ENCODE measurements around the gene TRIM23. TPM values are rescaled to one million over a fixed set of nuclear protein-coding genes. Genes with fewer than 3 reads are reported as not detected.

Gene TRIM23
- polyA plus RNA-seq (2011; rRNA removed) (10.7 and 12.9 TPM in 2 replicates), polyA plus RNA-seq (2017; fragmentation: RNase III; extraction: RNeasy Plus Mini Kit Qiagen cat#74134 plus additional on column Dnase treatment) (8.5 to 11.7 TPM (median 10.3 TPM) in 3 replicates), polyA minus RNA-seq (2011; rRNA and poly(A)+ RNA removed) (14.3 and 19.0 TPM in 2 replicates)
- polyA plus RNA-seq (2012; cell fraction: cytosol; rRNA removed), result 3.0 TPM in 2 replicates
- 1.6 and 3.0 TPM in 2 replicates for polyA plus RNA-seq (2012; cell fraction: nucleus; rRNA removed)

DNA sequence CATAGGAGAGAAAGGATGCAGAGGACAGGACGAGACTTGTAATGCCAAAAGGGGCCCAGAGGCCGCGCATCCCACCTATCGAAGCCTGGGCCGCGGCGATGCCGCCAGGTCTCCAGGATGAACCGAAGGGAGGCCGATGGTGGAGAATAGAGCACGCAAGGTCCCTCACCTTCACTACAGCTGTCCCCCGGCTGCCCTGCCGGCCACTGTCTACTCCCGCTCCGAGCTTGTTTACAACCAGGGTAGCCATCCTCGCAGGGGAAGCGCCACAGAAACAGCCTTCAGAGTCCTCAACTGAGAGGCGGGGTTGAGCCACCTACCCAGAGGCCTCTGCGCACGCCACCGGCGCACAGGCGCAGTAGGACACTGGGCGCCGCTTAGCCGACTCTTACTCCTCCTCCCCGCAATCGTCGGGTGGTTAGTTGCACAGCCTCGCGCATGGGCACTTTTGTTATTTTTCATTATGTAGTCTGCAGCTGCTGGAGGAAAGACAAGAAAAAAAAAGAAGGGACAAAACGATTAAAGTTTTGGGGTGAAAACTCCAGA, at the start of gene TRIM23:
Gene TRIM23, minus strand, starts transcription at position 309 of the 546 bp plus-strand sequence. Its CDS starts 59 bp downstream, at position 250.
- Histone ChIP-seq H3K9me3 (no peaks in the 10 kb centered on the region), H3K4me1 (peaks cover 15% of the 10 kb centered on the region; the same call in 2 of the 3 replicates), H3K27ac (peak within 1 kb of the TSS; percentile 87 to 90), H3K4me3 (peak within 1 kb of the TSS; percentile 72), H3K4me2 (peak within 1 kb of the TSS; percentile 90)
- WGBS (ENCODE audit: missing lambda C conversion rate), result 2% methylated on average over 24 of the region's 32 CpGs
- ATAC-seq (peak; percentile 98 to 99), DNase-seq (ENCODE audit: low read depth in 1 of 2, low spot score in 1 of 2) (peak; percentile 79 to 93), FAIRE-seq (no peak)
- ChIA-PET POLR2A (interaction anchor here (0.9 to 1.0 kb wide), 2 partner anchors 61 to 98 kb away, joined by 4 to 5 read pairs; partner anchors contain the start of genes CENPK, NLN, PPWD1 and SGTB), CTCF (interaction anchor here (0.7 to 1.0 kb wide), 2 partner anchors 18 to 417 kb away, joined by 3 to 4 read pairs; no protein-coding TSS in a partner anchor)
- no peak for TF ChIP-seq RCOR1 (IDR thresholded peaks at IDR 0.05; ENCODE audit: low read depth, low read length)
- no peak for TF ChIP-seq EP300 (IDR thresholded peaks at IDR 0.05)
- no peak for TF ChIP-seq JUNB (IDR thresholded peaks at IDR 0.05)
- TF ChIP-seq, protein P1, sequence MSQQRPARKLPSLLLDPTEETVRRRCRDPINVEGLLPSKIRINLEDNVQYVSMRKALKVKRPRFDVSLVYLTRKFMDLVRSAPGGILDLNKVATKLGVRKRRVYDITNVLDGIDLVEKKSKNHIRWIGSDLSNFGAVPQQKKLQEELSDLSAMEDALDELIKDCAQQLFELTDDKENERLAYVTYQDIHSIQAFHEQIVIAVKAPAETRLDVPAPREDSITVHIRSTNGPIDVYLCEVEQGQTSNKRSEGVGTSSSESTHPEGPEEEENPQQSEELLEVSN (IDR thresholded peaks at IDR 0.05; ENCODE audit: borderline replicate concordance, low read depth), result 0 out of 2 replicates have a peak, but pooled peaks have one; percentile 13
- no peak for TF ChIP-seq NFE2L2 (conservative IDR thresholded peaks at IDR 0.05; ENCODE audit: low read length)
- TF ChIP-seq CBX2 (IDR thresholded peaks at IDR 0.05; ENCODE audit: borderline replicate concordance, low read depth), result no peak
- TF ChIP-seq MAX (IDR thresholded peaks at IDR 0.05), result peak; percentile 24; the same call in 1 of the 2 replicates
- TF ChIP-seq HEYL (CRISPR knock-in tag; IDR thresholded peaks at IDR 0.05), result no peak
- TF ChIP-seq FOSL2 (IDR thresholded peaks at IDR 0.05), result no peak
- no peak for TF ChIP-seq FOSL2 (CRISPR knock-in tag; IDR thresholded peaks at IDR 0.05)
- no peak for TF ChIP-seq EHMT2 (IDR thresholded peaks at IDR 0.05; ENCODE audit: low read depth)
- TF ChIP-seq, protein P2, sequence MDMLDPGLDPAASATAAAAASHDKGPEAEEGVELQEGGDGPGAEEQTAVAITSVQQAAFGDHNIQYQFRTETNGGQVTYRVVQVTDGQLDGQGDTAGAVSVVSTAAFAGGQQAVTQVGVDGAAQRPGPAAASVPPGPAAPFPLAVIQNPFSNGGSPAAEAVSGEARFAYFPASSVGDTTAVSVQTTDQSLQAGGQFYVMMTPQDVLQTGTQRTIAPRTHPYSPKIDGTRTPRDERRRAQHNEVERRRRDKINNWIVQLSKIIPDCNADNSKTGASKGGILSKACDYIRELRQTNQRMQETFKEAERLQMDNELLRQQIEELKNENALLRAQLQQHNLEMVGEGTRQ (IDR thresholded peaks at IDR 0.05), result 0 out of 2 replicates have a peak, but pooled peaks have one; percentile 13
- peak; percentile 66 for TF ChIP-seq POLR2A (IDR thresholded peaks at IDR 0.05; ENCODE audit: low read length)
- no peak for TF ChIP-seq BCL3 (IDR thresholded peaks at IDR 0.05)
- peak; percentile 13; the same call in 1 of the 2 replicates for TF ChIP-seq PHF8 (IDR thresholded peaks at IDR 0.05; ENCODE audit: borderline replicate concordance, low read depth)
- TF ChIP-seq NPAS2 (CRISPR knock-in tag; IDR thresholded peaks at IDR 0.05; ENCODE audit: borderline replicate concordance), result no peak
- TF ChIP-seq FOSB (CRISPR knock-in tag; IDR thresholded peaks at IDR 0.05), result no peak
- TF ChIP-seq HDAC2 (IDR thresholded peaks at IDR 0.05), result no peak
- no peak for TF ChIP-seq CHD4 (IDR thresholded peaks at IDR 0.05; ENCODE audit: borderline replicate concordance)
- no peak for TF ChIP-seq RFX5 (IDR thresholded peaks at IDR 0.05)
- no peak for TF ChIP-seq BHLHE40 (IDR thresholded peaks at IDR 0.05; ENCODE audit: low read depth, low read length)
- TF ChIP-seq GATA3 (IDR thresholded peaks at IDR 0.05; ENCODE audit: borderline replicate concordance), result no peak
- TF ChIP-seq HOXA7 (CRISPR knock-in tag; IDR thresholded peaks at IDR 0.05), result no peak
- TF ChIP-seq REST (IDR thresholded peaks at IDR 0.05), result no peak
- TF ChIP-seq, protein P3, sequence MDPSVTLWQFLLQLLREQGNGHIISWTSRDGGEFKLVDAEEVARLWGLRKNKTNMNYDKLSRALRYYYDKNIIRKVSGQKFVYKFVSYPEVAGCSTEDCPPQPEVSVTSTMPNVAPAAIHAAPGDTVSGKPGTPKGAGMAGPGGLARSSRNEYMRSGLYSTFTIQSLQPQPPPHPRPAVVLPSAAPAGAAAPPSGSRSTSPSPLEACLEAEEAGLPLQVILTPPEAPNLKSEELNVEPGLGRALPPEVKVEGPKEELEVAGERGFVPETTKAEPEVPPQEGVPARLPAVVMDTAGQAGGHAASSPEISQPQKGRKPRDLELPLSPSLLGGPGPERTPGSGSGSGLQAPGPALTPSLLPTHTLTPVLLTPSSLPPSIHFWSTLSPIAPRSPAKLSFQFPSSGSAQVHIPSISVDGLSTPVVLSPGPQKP (IDR thresholded peaks at IDR 0.05; ENCODE audit: low read depth, low read length), result no peak
- TF ChIP-seq EHF (CRISPR knock-in tag; IDR thresholded peaks at IDR 0.05), result no peak
- TF ChIP-seq ZSCAN20 (CRISPR knock-in tag; IDR thresholded peaks at IDR 0.05), result no peak
- no peak for TF ChIP-seq KDM1A (IDR thresholded peaks at IDR 0.05; ENCODE audit: low read depth)
